G401 (cell line): ENCODE measurements around the gene PTGDR2. TPM values are rescaled to one million over a fixed set of nuclear protein-coding genes. Genes with fewer than 3 reads are reported as not detected.

ENCODE experiments used
- DNase-seq: peaks from one replicate; pipeline ENCODE4 v3.0.0-alpha.2; 2015; ENCODE audit warnings: low spot score
- in situ Hi-C: cut with HindIII; loops from 2 replicates; pipeline ENCODE4 v1.10.0; 2016; ENCODE audit warnings: low sequenced_read_pairs, mixed read lengths
- total RNA-seq: library from RNA; depleted of rRNA; stranded (reverse); fragments of >200 nt; shearing (Covaris generic); gene quantifications from 2 replicates; pipeline ENCODE4 v1.2.3, GENCODE V29; 2014; rRNA removed

The PTGDR2 gene
- total RNA-seq, 1 experiment from 2014 or later = not detected

DNA sequence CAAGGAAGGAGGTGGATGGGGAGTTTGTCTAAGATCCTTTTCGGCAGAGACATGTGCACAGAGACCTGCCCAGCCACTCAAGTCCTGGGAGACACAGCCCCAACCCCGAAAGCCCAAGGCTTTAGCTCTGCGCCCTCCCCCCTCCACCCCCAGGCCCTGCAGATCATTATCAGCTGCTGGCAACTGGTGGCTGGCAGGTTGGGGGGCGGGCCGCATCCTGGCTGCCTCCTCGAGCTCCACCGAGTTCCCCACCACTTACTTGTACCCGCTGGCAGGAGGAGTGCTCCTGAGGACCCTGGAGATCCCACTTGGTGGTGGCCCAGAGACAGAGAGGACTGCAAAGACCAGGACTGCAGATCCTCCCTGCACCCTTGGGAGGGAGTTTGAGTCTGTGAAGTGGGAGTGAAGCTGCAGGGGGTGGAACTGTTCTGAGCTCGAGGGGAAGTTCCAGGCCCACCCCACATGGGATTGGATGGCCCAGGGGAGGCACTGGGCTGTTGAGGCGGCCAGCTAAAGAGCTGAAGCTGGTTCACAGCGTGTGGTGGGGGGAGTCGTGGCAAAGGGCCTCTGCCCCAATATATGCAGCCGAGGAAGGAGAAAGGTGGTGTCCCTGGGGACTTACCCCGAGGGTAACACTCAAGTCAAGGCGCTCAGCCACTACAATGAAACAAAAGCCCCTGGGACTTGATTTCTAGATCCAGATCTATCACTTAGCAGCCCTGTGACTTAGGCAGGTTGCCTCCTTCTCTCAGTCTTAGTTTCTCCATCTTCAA, 33.7 kb downstream of the PTGDR2 start:
- in situ Hi-C loops = no loop called here
- DNase-seq = no peak

GRCh38 chr11:60818057-60818456, 37.7 kb downstream of the PTGDR2 start:
- no peak for DNase-seq
- in situ Hi-C loops = no loop called here

DNA sequence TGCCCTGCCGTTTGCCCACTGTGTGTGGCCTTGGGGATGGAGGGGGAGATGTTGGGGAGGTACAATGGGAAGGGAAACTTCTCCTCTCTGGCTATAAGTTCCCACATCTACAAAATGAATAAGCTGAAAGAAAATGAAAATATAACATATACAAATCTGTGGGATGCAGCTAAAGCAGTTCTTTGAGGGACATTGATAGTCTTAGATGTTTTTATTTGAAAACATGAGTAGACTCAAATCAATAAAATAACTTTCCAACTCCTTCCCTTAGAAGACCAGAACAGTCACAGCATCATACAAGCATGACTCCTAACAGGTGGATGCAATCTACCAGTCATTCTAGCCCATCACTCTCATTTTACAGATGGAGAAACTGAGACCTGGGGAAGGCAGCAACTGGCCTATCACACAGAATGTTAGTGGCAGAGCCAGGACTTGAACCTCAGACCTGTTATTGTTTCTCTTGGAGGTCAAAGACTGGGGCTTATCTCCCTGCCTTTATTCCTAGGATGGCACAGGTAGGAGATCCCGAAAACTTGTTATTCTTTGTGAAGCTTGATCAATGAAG, 39.1 kb downstream of the PTGDR2 start:
- no peak for DNase-seq
- in situ Hi-C loops = no loop called here

GRCh38 chr11:60814112-60814511, 41.6 kb downstream of the PTGDR2 start:
- no peak for DNase-seq
- in situ Hi-C loops = no loop called here

DNA sequence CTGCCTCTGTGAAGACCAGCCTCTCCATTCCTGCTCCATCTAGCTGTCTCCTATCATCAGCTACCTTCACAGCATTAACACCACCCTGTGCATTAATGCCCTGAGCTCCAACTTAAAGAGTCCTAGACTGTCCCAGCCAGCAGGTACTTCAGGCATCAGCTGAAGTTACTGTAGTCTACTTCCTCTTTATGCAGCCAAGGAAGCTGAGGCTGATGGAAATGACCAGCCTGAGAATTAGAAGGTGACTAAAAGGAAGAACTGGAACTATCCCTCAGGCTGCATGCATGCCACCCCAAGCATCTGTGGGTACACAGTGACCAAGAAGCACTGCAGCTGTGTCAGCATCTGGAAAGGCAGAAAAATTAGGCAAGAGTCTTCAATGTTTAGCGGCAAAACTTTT, 42.4 kb downstream of the PTGDR2 start:
- in situ Hi-C loops = no loop called here
- DNase-seq = no peak

- no peak for DNase-seq
- in situ Hi-C loops = no loop called here
Observed at GRCh38 chr11:60810569-60810968, 45.2 kb downstream of the PTGDR2 start.

GRCh38 chr11:60810151-60810550, 45.6 kb downstream of the PTGDR2 start:
- in situ Hi-C loops = no loop called here
- no peak for DNase-seq

GRCh38 chr11:60809691-60810090, 46.1 kb downstream of the PTGDR2 start:
- no peak for DNase-seq
- in situ Hi-C loops = no loop called here

GRCh38 chr11:60809249-60809648, 46.5 kb downstream of the PTGDR2 start:
- DNase-seq = no peak
- in situ Hi-C loops = no loop called here

DNA sequence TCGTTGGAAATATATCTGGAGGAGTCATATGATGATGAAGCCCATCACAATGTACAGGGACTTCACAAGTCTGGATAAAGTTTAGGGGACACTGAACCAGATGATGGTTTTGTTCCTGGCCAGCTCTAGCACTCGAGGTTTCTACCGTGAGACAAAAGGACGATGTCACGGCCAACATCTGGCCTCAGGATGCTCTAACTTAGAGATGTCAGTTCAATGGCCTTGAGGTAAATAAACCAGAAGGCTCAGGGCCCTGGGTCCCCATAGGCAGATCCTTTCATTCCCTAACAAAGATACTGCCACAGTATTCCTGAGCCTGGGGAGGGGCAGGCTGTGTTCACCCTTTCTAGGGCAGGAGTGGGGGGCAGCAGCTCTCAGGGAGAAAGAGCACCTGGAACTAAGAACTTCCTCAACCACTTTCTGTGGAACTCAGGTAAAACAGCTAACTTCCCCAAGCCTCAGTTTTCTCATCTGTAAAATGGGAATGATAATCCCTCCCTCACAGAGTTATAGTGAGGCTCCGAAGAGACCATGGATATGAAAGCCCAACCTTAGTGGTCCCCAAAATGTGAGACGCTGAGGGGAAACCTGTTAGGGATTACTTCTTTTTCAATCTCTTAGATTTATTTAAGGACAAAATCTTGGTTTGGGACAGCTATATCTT, 52.3 kb downstream of the PTGDR2 start:
- in situ Hi-C loops = no loop called here

DNA sequence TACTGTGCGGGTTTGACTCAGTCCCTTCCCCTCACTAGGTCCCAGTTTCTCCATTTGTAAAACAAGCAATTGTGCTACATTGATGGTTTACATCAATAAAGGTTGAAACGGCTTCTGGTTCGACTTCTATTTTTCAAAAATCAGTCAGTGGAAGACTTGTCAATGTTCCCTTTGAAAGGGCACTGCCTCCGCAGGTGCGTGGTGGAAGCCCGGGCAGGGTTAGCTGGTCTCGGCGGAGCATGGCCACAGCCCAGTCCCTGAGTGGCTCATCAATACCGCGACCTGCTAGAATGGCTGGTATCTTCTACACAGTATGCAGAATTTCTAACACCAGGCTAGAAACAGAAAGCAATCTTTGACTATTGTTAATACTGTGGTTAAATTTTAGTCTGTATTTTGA, 54.6 kb downstream of the PTGDR2 start:
- in situ Hi-C loops = no loop called here
- DNase-seq = no peak

More for the DNA sequence above, 52.3 kb downstream of the PTGDR2 start:
- DNase-seq = no peak

Other genes with a start within 250 kb of the PTGDR2 start
- gene MS4A8, start 156.3 kb downstream of the PTGDR2 start, total RNA-seq = not detected in 2 replicates
- not detected in 2 replicates for gene MS4A18, start 131.2 kb downstream of the PTGDR2 start, total RNA-seq
- not detected in 2 replicates for gene MS4A15, start 99.1 kb downstream of the PTGDR2 start, total RNA-seq
- not detected in 2 replicates for gene MS4A10, start 70.6 kb downstream of the PTGDR2 start, total RNA-seq
- 16.3 and 23.5 TPM in 2 replicates for gene CCDC86, start 13.8 kb downstream of the PTGDR2 start, total RNA-seq
- not detected in 2 replicates for gene ZP1, start 11.6 kb upstream of the PTGDR2 start, total RNA-seq
- gene PRPF19, start 50.6 kb upstream of the PTGDR2 start, total RNA-seq = 121 and 165 TPM in 2 replicates
- 13.5 and 13.7 TPM in 2 replicates for gene TMEM109, start 58.2 kb upstream of the PTGDR2 start, total RNA-seq
- 51.7 and 53.5 TPM in 2 replicates for gene TMEM132A, start 68.5 kb upstream of the PTGDR2 start, total RNA-seq
- 0.55 TPM in 1 of 2 replicates, not detected in the other for gene SLC15A3, start 96.2 kb upstream of the PTGDR2 start, total RNA-seq
- not detected in 2 replicates for gene CD6, start 115.7 kb upstream of the PTGDR2 start, total RNA-seq
- 0.06 TPM in 1 of 2 replicates, not detected in the other for gene CD5, start 246.5 kb upstream of the PTGDR2 start, total RNA-seq